HS-27A (cell line): ENCODE results near the gene APC2.
"Not testable (repeated sequence)": the region's sequence is repeated elsewhere in the genome, so short reads cannot be mapped to it uniquely, and the experiment has no call there.

Experiments
- DNase-seq: peaks from one replicate; pipeline ENCODE4 v3.0.0-alpha.2; 2012; ENCODE audit warnings: low read depth, missing footprints

Gene APC2

GRCh38 chr19:1466018-1466460 is 16.1 kb downstream of the APC2 start:
- no peak for DNase-seq

GRCh38 chr19:1466461-1467214 is 16.7 kb downstream of the APC2 start:
- DNase-seq, result no peak

- DNase-seq, result no peak
Observed at GRCh38 chr19:1467215-1467489, 17.2 kb downstream of the APC2 start.

GRCh38 chr19:1467490-1468273 is 17.8 kb downstream of the APC2 start:
- DNase-seq, result no peak

DNA sequence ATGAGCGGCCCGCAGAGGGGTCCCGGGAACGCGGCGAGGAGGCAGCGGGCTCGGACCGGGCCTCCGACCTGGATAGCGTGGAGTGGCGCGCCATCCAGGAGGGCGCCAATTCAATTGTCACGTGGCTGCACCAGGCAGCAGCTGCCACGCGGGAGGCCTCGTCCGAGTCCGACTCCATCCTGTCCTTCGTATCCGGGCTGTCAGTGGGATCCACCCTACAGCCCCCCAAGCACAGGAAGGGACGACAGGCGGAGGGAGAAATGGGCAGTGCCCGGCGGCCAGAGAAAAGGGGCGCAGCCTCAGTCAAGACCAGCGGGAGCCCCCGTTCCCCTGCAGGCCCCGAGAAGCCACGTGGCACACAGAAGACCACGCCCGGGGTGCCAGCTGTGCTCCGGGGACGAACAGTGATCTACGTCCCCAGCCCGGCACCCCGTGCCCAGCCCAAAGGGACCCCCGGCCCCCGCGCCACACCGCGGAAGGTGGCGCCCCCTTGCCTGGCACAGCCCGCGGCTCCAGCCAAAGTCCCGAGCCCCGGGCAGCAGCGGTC is 18.4 kb downstream of the APC2 start:
- no peak for DNase-seq

- DNase-seq, result no peak
Observed at GRCh38 chr19:1468821-1469254, 18.9 kb downstream of the APC2 start.

GRCh38 chr19:1469255-1470054 is 19.5 kb downstream of the APC2 start:
- no peak for DNase-seq

- DNase-seq, result no peak
Observed at GRCh38 chr19:1470055-1470304, 20.1 kb downstream of the APC2 start.

DNA sequence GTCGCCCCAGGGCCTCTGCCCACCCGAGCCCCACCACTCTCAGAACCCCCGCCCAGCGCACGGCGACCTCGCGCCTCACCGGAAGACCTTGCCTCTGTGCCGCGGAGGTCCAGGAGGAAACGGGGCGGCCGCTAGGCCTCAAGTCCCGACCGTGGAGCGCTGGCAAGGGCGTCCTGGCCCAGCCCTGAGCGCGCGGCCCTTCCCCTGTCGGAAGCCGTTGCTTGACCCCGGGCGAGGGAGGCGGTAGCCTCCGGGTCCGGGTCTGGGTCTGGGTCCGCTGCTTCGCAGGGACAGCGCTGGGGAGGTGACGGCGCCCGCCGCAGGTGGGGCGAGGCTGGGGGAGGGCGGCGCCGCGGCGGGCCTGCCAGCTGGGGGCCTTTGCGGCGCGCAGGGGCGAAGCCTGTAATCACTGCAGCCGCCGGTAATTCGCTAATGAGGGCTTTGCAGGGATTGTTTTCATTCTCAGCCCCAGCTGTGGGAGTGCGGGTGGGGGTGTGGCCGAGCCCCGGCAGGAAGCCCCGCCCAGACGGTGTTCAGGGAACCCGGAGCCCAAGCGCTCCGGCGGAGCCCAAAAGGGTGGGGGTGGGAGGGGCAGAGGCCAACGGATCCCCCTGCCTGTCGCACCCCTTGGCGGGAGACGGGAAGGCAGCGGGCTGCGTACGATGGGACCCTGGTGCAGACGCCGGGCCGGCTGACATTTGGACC is 20.5 kb downstream of the APC2 start:
- DNase-seq, result no peak

GRCh38 chr19:1471010-1471514 is 21.1 kb downstream of the APC2 start:
- DNase-seq, result no peak

DNA sequence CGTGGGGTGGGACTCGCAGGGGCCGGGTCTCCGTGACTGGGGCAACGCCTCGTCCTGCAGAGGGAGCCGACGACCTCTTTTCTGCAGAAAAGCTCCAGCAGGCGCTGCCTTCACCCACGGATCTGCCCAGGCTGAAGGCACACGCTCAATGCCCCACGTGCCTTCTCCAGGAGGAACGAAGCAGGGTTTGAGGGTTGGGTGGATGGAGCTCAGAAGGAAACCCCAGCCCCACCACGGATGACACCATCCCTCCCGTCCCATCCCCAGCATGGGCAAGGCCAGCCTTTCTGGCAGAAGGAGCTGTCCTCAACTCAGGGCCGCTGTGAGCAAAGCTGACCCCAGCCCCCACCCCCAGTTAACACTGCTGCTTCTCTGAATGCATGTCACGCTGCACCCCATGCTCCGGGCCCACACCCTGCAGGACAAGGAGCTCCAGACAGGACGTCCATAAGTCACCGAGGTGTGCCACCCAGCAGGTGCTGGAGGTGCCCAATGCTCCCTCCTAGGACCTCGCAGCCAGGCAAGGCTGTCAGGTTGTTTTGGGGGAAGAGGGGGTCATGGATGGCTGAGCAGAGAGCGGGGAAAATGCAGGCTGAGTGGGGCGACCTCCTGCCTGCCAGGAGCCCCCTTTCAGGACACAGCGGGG is 21.7 kb downstream of the APC2 start:
- no peak for DNase-seq

DNA sequence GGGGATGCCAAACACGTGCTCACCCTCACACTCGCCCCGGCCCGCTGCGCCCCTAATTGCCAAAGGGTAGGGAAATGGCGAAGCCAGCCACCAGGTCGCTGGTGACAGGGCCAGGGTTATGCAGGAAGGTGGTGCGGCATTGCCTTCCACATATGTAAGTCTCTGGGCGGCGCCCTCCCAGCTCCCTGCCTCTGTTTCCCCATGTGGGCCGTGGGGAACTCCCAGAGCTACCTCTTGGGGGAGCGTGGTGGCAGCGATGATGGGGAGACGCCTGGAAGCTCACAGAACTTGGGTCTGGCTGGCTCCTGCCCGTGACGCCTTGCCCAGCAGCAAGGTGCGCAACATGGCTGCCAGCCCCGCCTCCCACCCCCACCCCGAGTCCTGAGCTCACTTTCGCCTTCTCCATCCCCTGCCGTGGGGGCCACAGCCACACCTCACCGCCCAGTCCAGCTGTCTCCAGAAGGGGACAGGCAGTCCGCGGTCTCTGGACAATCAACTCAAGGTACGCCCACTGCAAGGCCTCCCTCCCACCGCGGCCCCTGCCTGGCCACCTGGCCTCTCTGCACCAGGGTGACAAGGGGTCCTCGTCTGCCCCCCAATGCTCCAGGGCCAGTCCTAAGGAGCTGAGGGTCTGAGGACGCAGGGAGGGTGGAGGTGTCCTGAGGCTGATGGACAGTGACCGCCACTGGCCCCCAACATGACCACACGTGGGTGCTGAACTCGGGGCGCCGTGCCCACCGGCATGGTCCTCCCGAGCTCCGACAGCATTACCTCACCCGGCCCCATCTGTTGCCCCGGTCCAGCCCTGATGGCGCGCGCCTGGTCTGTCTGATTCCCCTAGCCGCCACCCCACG is 22.5 kb downstream of the APC2 start:
- no peak for DNase-seq

DNA sequence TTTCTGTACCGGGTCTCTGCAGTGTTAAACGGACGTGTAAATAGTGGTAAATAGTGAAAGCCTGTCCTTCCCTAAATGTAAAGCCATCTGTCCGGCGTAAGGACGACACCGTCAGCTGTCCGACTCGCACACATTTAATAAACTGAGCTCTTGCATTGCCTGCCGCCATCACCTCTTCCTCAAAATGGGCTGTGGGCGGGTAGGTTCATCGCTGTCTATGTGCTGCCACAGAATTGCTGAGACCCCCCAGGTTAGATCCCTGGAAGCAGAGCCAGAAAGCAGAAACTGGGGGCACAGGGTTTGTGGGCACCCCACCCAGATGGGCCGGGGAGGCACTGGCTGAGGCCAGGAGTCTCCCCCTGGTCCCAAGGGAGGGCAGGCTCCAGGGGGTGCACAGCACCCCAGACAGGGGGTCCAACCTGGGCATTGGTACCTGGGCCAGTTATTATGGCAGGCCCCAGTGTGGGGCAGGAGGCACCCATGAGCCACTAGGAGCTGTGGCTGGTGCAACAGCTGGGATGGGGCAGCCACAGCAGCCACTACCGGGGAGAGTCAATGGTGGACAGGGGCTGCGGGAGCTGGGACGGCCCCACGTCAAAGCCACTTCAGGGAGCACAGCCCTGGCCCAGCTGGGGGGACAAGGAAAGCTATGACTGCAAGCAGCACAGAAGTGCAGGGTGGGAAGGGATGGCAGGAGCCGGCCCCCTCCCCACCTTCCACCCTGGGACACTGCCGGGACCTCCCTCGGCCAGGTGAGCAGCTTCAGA is 23.3 kb downstream of the APC2 start:
- no peak for DNase-seq

GRCh38 chr19:1474011-1474764 is 24.3 kb downstream of the APC2 start:
- DNase-seq, result no peak

DNA sequence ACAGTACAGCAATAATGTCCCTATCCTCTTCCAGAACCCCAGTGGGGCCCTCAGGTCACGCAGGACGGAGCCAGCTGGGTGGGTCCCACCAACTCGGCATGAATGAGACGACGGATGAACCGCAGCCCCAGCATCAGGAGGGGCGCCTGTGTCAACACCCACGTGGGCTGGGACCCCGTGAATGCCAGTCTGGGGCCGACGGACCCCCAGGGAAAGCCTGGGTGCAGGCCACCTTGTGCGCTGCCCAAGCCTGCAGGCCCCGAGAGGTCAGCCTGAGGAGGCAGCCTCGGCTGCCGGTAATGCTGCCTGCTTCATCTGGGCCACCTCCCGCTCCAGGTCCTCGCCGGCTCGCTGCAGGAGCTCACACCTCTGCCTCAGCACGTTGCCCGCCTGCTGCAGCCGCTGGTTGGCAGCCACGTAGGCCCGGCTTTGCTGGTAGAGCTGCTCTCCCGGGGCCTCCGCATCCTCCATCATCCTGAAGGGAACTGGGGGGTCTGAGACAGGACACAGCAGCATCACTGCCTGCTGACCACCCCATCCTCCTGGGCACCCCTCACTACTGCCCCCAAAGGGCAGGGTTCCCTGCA is 24.9 kb downstream of the APC2 start:
- DNase-seq, result no peak

- DNase-seq, result no peak
Observed at GRCh38 chr19:1475751-1476437, 26.0 kb downstream of the APC2 start.

- DNase-seq, result not testable (repeated sequence)
Observed at GRCh38 chr19:1477056-1477455, 27.1 kb downstream of the APC2 start.
